ENCODE data around the gene WAPL. TPM values are rescaled to one million over a fixed set of nuclear protein-coding genes. Genes with fewer than 3 reads are reported as not detected.

Gene WAPL
- polyA plus RNA-seq, 1 donor from 2014 or later: 30.6 TPM

DNA sequence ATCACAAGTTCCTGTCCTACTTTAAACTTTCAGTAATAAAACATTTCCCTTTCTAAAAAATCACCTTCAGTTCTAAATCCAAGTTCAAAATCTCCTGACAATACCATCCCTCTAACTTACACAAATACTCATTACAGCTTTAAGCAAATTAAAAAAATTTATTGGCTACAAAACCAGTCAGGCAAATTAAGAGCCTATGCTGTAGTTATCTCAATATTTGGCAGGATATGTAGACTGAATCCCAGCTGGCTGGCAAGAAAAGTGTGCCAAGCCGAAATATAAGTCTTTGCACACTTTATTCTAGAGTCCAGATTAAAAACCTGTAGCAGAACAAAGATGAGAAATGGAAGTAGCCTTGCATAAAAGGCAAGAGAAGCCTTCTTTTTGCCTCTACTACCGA lies 9.5 kb downstream of the WAPL start:
- TF ChIP-seq SMC3 (conservative IDR thresholded peaks at IDR 0.05; ENCODE audit: poor library complexity): no peak
- no peak for TF ChIP-seq EZH2 (IDR thresholded peaks at IDR 0.05; ENCODE audit: borderline replicate concordance, insufficient read depth, low read length, poor library complexity, severe bottlenecking)
- no peak for TF ChIP-seq RAD21 (conservative IDR thresholded peaks at IDR 0.05)
- TF ChIP-seq EP300 (conservative IDR thresholded peaks at IDR 0.05; ENCODE audit: poor library complexity, severe bottlenecking): no peak
- TF ChIP-seq, protein P1, sequence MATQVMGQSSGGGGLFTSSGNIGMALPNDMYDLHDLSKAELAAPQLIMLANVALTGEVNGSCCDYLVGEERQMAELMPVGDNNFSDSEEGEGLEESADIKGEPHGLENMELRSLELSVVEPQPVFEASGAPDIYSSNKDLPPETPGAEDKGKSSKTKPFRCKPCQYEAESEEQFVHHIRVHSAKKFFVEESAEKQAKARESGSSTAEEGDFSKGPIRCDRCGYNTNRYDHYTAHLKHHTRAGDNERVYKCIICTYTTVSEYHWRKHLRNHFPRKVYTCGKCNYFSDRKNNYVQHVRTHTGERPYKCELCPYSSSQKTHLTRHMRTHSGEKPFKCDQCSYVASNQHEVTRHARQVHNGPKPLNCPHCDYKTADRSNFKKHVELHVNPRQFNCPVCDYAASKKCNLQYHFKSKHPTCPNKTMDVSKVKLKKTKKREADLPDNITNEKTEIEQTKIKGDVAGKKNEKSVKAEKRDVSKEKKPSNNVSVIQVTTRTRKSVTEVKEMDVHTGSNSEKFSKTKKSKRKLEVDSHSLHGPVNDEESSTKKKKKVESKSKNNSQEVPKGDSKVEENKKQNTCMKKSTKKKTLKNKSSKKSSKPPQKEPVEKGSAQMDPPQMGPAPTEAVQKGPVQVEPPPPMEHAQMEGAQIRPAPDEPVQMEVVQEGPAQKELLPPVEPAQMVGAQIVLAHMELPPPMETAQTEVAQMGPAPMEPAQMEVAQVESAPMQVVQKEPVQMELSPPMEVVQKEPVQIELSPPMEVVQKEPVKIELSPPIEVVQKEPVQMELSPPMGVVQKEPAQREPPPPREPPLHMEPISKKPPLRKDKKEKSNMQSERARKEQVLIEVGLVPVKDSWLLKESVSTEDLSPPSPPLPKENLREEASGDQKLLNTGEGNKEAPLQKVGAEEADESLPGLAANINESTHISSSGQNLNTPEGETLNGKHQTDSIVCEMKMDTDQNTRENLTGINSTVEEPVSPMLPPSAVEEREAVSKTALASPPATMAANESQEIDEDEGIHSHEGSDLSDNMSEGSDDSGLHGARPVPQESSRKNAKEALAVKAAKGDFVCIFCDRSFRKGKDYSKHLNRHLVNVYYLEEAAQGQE (IDR thresholded peaks at IDR 0.05; ENCODE audit: borderline replicate concordance): no peak
- TF ChIP-seq POLR2AphosphoS5 (IDR thresholded peaks at IDR 0.05): no peak
- no peak for TF ChIP-seq TAF1 (IDR thresholded peaks at IDR 0.05; ENCODE audit: low read depth)
- TF ChIP-seq MXI1 (conservative IDR thresholded peaks at IDR 0.05; ENCODE audit: poor library complexity, severe bottlenecking): no peak
- TF ChIP-seq, protein P2, sequence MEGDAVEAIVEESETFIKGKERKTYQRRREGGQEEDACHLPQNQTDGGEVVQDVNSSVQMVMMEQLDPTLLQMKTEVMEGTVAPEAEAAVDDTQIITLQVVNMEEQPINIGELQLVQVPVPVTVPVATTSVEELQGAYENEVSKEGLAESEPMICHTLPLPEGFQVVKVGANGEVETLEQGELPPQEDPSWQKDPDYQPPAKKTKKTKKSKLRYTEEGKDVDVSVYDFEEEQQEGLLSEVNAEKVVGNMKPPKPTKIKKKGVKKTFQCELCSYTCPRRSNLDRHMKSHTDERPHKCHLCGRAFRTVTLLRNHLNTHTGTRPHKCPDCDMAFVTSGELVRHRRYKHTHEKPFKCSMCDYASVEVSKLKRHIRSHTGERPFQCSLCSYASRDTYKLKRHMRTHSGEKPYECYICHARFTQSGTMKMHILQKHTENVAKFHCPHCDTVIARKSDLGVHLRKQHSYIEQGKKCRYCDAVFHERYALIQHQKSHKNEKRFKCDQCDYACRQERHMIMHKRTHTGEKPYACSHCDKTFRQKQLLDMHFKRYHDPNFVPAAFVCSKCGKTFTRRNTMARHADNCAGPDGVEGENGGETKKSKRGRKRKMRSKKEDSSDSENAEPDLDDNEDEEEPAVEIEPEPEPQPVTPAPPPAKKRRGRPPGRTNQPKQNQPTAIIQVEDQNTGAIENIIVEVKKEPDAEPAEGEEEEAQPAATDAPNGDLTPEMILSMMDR (IDR thresholded peaks at IDR 0.05; ENCODE audit: poor library complexity, severe bottlenecking): no peak
- Histone ChIP-seq H3K9me3 (ENCODE audit: low read length) (no peaks in the 10 kb centered on the region), H3K4me3 (ENCODE audit: low read length) (no peak overlapping the region)

DNA sequence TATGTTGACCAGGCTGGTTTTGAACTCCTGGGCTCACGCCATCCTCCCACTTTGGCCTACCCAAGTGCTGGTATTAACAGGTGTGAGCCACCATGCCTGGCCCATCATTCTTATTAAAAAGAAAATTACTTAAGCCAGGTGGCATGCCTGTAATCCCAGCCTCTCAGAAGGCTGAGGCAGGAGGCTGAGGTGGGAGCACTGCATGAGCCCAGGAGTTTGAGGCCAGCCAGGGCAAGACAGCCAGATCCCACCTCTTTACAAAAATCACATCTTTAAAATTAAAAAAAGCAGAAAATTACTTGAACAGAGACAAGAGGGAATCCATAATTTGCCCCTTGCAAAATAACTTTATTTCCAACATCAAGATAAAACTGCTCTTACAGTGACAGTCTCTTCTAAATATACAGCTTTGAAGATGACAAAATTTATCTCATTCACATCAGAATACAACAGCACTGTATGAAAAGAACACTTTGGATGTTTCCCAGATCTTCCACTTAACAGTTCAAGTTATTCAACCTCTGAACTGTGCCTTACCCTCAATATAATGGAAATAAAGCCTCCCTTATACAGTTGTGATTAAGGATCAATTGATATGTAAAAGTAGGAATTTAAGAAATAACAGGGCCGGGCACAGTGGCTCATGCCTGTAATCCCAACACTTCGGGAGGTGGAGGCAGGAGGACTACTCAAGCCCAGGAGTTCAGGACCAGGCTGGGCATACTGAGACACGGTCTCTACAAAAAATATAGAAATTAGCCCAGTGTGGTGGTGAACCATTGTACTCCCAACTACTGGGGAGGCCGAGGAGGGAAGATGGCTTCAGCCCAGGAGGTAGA lies 10.3 kb downstream of the WAPL start:
- Histone ChIP-seq H2AFZ (ENCODE audit: low read depth, low read length) (no peak overlapping the region), H3K9me3 (ENCODE audit: low read length) (no peaks in the 10 kb centered on the region), H3K79me2 (replicated peaks; ENCODE audit: insufficient read depth, low read length) (peaks cover 76% of the 10 kb centered on the region), H4K20me1 (ENCODE audit: insufficient read depth) (no peaks in the 10 kb centered on the region), H3K4me2 (ENCODE audit: low read length) (no peak overlapping the region), H3K36me3 (ENCODE audit: insufficient read depth, low read length) (no peaks in the 10 kb centered on the region), H3K4me3 (ENCODE audit: low read length) (no peak overlapping the region), H3K27ac (ENCODE audit: low read length) (no peak overlapping the region), H3K9ac (ENCODE audit: low read length) (no peak overlapping the region), H3K27me3 (ENCODE audit: insufficient read depth, low read depth, low read length) (no peaks in the 10 kb centered on the region), H3K9me2 (ENCODE audit: insufficient read depth, low read length) (no peaks in the 10 kb centered on the region), H3F3A (ENCODE audit: insufficient read depth, low read length, poor library complexity, severe bottlenecking) (no peaks in the 10 kb centered on the region)
- TF ChIP-seq, protein P2 (IDR thresholded peaks at IDR 0.05; ENCODE audit: poor library complexity, severe bottlenecking): no peak
- TF ChIP-seq POLR2AphosphoS5 (IDR thresholded peaks at IDR 0.05) (no peak), EP300 (conservative IDR thresholded peaks at IDR 0.05; ENCODE audit: poor library complexity, severe bottlenecking) (no peak), EZH2 (IDR thresholded peaks at IDR 0.05; ENCODE audit: borderline replicate concordance, insufficient read depth, low read length, poor library complexity, severe bottlenecking) (no peak)

More for the DNA sequence above, 9.5 kb downstream of the WAPL start:
- H3K27me3 ChIP-seq (ENCODE audit: insufficient read depth, low read depth, low read length): no peaks in the 10 kb centered on the region
- no peak overlapping the region for H2AFZ ChIP-seq (ENCODE audit: low read depth, low read length)
- H3K27ac ChIP-seq (ENCODE audit: low read length): no peak overlapping the region
- H3K79me2 ChIP-seq (replicated peaks; ENCODE audit: insufficient read depth, low read length): peaks cover 72% of the 10 kb centered on the region
- H3K9me2 ChIP-seq (ENCODE audit: insufficient read depth, low read length): no peaks in the 10 kb centered on the region
- H3K36me3 ChIP-seq (ENCODE audit: insufficient read depth, low read length): no peaks in the 10 kb centered on the region
- no peak overlapping the region for H3K9ac ChIP-seq (ENCODE audit: low read length)
- H3K4me2 ChIP-seq (ENCODE audit: low read length): no peak overlapping the region
- no peaks in the 10 kb centered on the region for H4K20me1 ChIP-seq (ENCODE audit: insufficient read depth)
- H3F3A ChIP-seq (ENCODE audit: insufficient read depth, low read length, poor library complexity, severe bottlenecking): no peaks in the 10 kb centered on the region

All from neural cell (in vitro differentiated cells).